ENCODE data around the gene TAS2R40.

The TAS2R40 gene

DNA sequence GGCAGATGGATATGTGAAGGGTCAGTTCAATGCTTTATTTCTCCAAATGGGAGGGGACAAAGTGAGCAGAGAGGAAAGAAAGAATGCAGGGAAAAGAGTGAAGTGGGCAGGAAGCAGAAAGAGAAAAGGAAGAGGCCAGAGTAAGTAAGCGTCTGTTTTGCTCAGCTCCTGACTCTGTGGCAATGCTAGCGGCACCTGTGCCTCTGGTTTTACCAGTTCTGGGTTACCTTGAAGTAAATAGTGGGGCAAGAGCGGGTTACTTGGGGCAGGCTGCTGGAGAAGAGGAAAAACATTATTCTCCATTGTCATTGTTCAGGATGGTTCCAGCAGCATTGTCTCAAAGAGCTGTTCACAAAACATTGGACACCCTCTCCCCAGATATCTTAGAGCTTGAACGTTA is 1.9 kb downstream of the TAS2R40 start:
- no peak for DNase-seq (ENCODE audit: low read depth in 2 of 2)

DNA sequence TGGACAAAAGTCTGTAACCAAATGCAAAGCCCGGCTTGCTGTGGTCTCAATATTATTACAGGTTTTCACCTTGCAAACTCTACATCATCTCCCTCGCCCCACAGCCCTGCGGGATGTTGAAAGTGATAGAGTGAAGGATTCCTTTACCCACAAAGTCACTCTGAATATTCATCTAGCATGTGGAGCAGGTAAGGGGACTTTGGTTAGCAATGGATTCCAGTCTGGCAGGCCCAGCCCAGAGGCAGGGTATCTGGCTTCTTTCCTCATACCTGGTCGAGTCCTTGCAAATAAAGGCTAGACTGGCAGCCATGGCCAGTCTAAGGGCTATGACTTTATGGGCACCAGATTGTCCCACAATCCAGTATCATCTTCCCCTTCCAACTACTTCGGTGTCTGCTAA is 3.2 kb downstream of the TAS2R40 start:
- no peak for DNase-seq (ENCODE audit: low read depth in 2 of 2)

GRCh38 chr7:143227806-143228205 is 6.0 kb downstream of the TAS2R40 start:
- DNase-seq (ENCODE audit: low read depth in 2 of 2), result no peak

DNA sequence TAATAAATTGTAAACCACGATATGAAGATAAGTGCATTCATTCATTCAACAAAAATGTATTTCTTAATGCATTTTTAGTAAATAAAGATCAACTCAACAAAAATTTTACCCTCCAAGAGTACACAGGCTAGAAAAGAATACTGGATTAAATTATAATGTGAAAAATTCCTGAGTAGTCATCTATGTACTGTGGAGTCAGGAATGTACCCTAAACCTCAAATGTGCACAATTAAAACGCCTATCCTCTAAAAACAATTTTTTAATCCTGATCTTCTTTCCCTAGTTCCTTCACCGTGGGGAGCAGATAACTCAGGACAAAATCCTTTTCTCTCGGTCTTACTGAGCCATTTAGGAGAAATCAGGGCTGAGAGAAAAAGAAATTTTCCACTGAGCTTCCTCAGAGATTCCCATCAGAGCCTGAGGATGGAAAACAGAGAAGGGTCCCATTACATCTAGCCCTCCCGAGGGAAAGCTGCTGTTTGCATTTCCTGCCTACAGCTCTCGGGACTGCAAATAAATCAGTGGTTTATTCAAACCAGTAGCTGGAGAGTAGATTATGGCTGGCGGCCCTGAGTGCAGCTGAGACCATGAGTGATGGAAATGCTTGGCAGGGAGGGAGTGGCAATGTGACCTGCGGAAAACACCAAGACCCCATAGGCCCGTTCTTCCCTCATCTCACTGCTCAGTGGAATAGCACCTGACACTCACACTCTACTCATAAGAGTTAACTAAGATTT is 7.4 kb downstream of the TAS2R40 start:
- DNase-seq (ENCODE audit: low read depth in 2 of 2), result no peak

- DNase-seq (ENCODE audit: low read depth in 2 of 2), result no peak
Observed at GRCh38 chr7:143230602-143231457, 9.0 kb downstream of the TAS2R40 start.

DNA sequence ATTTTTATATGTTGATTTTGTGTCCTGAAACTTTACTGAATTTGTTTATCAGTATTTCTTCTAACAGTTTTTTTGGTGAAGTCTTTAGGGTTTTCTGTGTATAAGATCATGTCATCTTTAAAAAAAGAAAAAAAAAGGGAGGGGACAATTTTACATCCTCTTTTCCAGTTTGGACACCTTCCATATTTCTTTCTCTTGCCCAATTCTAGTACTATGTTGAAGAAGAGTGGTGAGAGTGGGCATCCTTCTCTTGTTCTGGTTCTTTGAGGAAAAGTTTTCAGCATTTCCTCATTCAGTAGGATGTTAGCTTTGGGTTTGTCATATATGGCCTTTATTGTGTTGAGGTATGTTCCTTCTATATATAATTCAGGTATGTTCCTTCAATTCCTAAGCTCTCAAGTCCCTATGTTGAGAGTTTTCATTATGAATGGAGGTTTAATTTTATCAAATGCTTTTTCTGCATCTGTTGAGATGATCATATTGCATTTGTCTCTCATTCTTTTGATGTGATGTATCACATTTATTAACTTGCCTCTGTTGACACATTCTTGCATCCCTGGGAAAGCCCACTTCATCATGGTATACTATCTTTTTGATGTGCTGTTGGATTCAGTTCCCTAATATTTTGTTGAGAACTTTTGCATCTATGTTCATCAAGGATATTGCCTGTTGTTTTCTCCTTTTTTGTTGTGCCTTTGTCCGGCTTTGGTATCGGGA is 12.1 kb downstream of the TAS2R40 start:
- DNase-seq (ENCODE audit: low read depth in 2 of 2), result no peak

GRCh38 chr7:143234533-143234875 is 12.7 kb downstream of the TAS2R40 start:
- no peak for DNase-seq (ENCODE audit: low read depth in 2 of 2)

DNA sequence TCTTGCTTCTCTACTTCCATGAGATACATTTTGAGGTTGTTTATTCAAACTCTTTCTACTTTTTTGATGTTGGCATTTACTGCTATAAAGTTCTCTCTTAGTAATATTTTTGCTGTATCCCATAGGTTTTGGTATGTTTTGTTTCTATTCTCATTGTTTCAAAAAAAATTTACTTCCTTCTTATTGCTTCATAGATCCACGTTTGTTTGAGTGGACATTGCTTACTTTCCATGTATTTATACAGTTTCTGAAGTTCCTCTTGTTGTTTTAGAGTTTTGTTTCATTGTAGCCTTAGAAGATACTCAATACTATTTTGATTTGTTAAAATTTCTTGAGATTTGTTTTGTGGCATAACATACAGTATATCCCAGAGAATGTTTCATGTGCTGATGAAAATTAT is 13.7 kb downstream of the TAS2R40 start:
- DNase-seq (ENCODE audit: low read depth in 2 of 2), result no peak

DNA sequence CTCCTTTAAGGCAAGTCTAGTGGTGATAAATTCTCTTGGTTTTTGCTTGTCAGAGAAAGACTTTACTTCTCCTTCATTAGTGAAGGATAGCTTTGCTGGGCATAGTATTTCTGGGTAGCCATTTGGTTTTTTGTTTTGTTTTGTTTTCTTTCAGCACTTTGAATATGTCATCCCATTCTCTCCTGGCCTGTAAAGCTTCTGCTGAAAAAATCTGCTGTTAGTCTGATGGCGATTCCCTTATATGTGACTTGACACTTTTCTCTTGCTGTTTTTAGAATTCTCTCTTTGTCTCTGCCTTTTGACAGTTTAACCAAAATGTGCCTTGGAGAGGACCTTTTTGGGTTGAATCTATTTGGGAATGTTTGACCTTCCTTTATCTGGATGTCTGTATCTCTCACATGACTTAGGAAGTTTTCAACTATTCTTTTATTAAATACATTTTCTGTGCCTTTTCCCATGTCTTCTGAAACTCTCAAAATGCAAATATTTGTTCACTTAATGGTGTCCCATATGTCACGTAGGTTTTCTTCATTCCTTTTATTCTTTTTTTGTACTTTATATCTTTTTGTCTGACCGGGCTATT is 14.7 kb downstream of the TAS2R40 start:
- DNase-seq (ENCODE audit: low read depth in 2 of 2), result no peak

DNA sequence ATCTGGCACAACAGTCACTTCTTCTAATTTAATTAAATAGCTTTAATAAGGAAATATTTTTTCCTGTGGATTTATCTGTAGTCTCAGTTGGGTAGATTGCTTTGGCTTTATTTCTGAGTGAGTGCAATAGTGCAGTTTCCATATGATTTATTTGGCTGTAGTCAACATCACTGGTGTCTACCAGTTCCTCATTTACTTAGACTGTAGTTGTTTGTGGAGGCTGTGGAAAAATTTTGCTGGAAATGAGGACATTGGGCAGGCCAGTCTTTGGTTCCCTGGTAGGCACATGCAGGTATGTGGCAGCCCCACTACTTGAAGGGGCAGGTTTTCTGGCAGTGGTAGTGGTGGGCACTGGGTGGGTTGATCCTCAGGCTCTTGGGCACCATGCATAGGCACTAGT is 15.5 kb downstream of the TAS2R40 start:
- no peak for DNase-seq (ENCODE audit: low read depth in 2 of 2)

DNA sequence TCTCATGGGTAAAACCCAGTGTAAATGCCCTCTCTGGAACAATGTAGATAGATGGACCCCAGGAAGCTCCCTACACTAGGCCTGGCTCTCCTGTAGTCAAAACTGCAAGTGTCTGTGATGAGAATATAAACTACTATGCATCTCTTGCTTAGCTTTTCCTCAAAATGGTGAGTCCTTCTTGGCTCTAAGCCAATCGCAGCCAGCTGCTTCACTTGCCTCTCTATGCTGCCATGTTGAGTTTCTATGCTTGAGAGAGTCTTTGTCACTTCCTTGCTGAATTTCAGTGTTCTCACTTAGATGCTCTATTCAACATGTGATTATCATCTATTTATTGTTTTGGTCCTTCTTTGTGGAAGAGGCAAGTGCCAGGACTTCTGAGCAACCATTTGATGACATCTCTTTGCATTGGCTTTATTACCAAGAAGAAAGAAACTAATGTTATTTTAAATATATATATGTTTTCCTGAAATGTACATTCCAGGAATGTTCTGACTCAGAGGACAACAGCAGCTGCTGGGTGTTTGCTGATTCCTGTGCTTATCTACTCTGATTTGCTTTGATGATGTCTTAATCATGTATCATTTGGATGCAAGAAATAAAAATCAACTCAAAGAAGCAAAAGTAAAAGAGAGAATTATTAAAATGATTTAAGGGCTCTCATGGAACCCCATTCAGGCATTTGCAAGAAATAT is 16.6 kb downstream of the TAS2R40 start:
- no peak for DNase-seq (ENCODE audit: low read depth in 2 of 2)

DNA sequence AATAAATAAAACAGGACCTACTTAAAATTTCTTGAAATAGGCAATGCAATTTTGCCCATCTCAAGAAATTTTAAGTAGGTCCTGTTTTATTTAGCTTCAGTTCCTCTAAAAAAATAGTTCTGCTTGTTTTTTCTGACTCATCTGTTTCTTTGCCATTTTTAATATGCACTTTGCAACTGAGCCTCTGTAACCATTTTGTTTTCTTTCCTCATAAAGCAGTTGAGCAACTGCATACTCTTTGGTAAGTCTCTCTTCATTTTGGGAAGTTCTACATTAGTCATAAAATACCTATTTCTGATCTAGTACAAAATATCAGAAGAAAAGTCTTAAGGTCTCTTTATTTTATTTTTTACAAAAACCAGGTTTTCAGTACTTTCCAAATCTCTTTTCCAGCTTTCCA is 18.0 kb downstream of the TAS2R40 start:
- DNase-seq (ENCODE audit: low read depth in 2 of 2), result no peak

DNA sequence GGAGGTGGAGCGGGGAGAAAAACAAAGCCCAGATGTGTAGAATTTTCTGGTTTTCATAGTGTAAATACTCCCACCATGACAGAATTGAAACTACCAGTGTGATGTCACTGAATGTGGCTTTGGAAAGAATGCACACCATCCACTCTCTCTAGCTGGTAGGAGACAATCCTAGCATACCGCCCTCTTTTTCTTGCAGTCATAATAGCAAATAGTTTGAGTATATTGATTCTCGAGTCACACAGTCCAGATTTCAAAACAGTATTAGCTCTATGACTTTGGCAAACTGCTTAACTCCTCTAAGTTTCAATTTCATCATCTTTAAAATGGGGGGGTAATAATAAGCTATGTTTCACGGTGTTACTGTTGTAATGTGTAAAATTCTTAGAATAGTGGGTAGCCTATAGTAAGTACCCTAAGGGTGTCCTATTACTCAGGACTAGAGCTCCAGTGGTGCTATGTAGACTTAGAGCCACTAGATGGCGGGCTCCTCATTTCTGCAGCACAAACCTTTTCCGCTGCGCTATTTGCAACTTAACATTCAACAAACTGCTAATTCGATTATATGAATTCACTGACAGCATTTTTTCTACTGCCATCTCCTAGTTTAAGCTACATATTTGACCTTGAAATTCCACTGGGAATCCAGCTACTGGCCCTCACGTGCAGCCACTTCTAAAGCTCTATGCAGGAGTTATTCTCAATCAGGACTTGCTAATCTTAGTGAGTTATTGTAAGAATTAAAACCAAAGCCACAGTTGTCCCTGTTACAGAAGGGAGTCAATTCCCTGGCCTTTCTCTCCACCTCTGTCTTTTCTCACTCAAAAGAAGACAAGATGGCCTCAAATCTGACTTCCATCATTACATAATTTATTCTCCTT is 18.7 kb downstream of the TAS2R40 start:
- peak; percentile 41 to 47 for DNase-seq (ENCODE audit: low read depth in 2 of 2)

GRCh38 chr7:143242306-143242705 is 20.5 kb downstream of the TAS2R40 start:
- DNase-seq (ENCODE audit: low read depth in 2 of 2), result no peak

DNA sequence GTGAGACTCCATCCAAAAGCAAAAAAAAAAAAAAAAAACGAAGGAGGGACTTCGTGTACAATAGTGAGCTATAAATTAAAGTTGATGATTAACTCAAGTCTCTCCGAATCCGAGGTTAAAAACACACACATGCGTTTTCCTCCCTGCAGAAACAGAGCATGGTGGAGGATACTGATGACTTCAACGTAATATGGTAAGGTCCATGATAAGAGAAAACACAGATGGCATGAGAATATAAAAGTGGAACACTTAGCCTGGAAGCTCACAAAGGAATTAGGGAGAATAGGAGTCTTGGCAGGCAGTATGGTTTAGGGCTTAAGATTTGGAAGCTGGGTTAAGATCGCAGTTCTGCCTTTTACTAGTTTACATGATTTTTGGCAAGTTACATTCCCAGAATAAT is 21.3 kb downstream of the TAS2R40 start:
- no peak for DNase-seq (ENCODE audit: low read depth in 2 of 2)

DNA sequence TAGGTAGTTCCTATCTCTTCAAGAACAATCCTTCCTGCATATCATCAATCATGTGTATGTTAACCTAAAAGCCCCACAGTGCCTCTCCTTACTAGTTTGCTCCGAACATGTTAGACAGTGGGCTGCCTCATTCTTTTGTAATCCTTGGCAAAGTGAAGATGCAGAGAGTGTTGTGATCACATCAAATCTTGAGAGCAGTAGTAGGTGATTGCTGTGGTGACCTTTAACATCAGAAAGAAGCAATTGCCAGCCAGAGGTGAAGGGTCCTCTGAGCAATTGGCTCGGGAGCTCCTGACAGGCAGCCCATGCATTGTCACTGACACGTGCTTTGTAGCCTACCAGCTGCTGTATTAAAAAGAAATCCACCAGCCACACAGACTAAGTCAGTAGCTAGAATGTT is 21.8 kb downstream of the TAS2R40 start:
- no peak for DNase-seq (ENCODE audit: low read depth in 2 of 2)

DNA sequence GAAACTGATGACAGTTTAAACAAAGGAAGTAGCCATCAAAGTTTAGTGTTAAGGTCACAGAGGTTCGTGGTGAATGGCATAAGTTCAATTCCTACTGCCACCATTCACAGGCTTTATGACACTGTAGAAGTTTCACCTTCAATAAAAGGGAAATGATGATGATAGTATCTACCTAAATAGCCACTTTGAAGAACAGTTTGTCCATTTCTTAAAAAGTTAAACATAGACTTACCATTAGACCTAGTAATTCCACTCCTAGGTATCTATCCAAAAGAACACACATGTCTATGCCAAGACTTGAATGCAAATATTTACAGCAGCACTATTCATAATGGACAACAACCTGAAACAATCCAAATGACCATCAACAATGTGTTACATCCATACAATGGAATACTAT is 22.5 kb downstream of the TAS2R40 start:
- no peak for DNase-seq (ENCODE audit: low read depth in 2 of 2)

DNA sequence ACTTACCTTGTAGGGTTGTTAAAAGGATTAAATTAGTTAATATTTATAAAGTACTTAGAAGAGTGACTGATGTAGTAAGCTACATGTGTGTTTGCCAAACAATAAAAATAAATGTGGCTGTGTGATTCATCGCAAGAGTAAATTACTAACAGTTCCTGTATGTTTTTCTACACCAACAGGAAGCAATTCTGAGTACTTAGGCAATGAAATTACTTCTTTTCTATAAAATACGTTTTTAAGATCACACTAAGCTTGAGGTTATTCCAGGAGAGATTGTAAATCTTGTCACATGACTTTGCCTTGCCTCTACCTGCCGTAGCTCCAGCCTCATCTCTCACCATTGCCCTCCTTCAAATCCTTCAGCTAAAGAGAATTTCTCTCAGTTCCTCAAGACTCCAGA is 23.3 kb downstream of the TAS2R40 start:
- DNase-seq (ENCODE audit: low read depth in 2 of 2), result no peak

DNA sequence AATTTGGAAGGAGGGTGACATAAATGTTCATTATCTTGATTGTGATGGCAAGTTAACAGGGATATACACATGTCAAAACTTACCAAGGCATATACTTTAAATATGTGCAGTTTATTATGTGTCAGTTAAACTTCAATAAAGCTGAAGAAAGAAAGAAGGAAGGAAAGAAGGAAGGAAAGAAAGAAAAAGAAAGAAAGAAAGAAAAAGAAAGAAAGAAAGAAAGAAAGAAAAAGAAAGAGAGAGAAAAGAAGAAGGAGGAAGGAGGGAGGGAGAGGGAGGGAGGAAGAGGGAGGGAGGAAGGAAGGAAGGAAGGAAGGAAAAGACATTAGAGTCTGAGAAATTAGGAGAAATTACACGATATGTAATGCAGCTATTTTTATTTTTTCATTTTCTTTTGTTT is 25.5 kb downstream of the TAS2R40 start:
- no peak for DNase-seq (ENCODE audit: low read depth in 2 of 2)

- no peak for DNase-seq (ENCODE audit: low read depth in 2 of 2)
Observed at GRCh38 chr7:143248761-143249354, 27.0 kb downstream of the TAS2R40 start.

Measured in stimulated activated CD4-positive, alpha-beta T cell treated with anti-CD3 and anti-CD28 coated beads, Interleukin-12 subunit alpha, Interleukin-12 subunit beta, amount 100 ng/mL, for 24 hours (primary cell).